Measurements from ENCODE around the gene SMC1B. TPM values are rescaled to one million over a fixed set of nuclear protein-coding genes. Genes with fewer than 3 reads are reported as not detected.

SMC1B gene
- polyA plus RNA-seq, 1 donor from 2014 or later, result not detected

GRCh38 chr22:45303181-45303580 is 110.2 kb downstream of the SMC1B start:
- no peaks in the 10 kb centered on the region for H3K36me3 ChIP-seq (ENCODE audit: insufficient read depth, low read length)
- H3K27me3 ChIP-seq (ENCODE audit: insufficient read depth, low read depth, low read length), result no peaks in the 10 kb centered on the region
- H3K4me3 ChIP-seq (ENCODE audit: low read length), result no peak overlapping the region
- no peaks in the 10 kb centered on the region for H3K9me3 ChIP-seq (ENCODE audit: low read length)
- no peak overlapping the region for H3K4me2 ChIP-seq (ENCODE audit: low read length)
- H3K9me2 ChIP-seq (ENCODE audit: insufficient read depth, low read length), result no peaks in the 10 kb centered on the region
- no peak overlapping the region for H2AFZ ChIP-seq (ENCODE audit: low read depth, low read length)
- H3K79me2 ChIP-seq (replicated peaks; ENCODE audit: insufficient read depth, low read length), result no peaks in the 10 kb centered on the region
- H3K9ac ChIP-seq (ENCODE audit: low read length), result no peak overlapping the region
- H4K20me1 ChIP-seq (ENCODE audit: insufficient read depth), result no peaks in the 10 kb centered on the region
- no peak overlapping the region for H3K27ac ChIP-seq (ENCODE audit: low read length)
- no peak for TF ChIP-seq SMC3 (conservative IDR thresholded peaks at IDR 0.05; ENCODE audit: poor library complexity)
- TF ChIP-seq CTCF (IDR thresholded peaks at IDR 0.05; ENCODE audit: poor library complexity, severe bottlenecking), result no peak
- TF ChIP-seq TAF1 (IDR thresholded peaks at IDR 0.05; ENCODE audit: low read depth), result no peak
- no peak for TF ChIP-seq REST (IDR thresholded peaks at IDR 0.05; ENCODE audit: borderline replicate concordance)
- TF ChIP-seq POLR2AphosphoS5 (IDR thresholded peaks at IDR 0.05), result no peak
- TF ChIP-seq RAD21 (conservative IDR thresholded peaks at IDR 0.05), result no peak
- no peak for TF ChIP-seq EZH2 (IDR thresholded peaks at IDR 0.05; ENCODE audit: borderline replicate concordance, insufficient read depth, low read length, poor library complexity, severe bottlenecking)
- no peak for TF ChIP-seq EP300 (conservative IDR thresholded peaks at IDR 0.05; ENCODE audit: poor library complexity, severe bottlenecking)
- TF ChIP-seq MXI1 (conservative IDR thresholded peaks at IDR 0.05; ENCODE audit: poor library complexity, severe bottlenecking), result no peak
- no peaks in the 10 kb centered on the region for H3F3A ChIP-seq (ENCODE audit: insufficient read depth, low read length, poor library complexity, severe bottlenecking)

GRCh38 chr22:45302751-45303150 is 110.6 kb downstream of the SMC1B start:
- H3K36me3 ChIP-seq (ENCODE audit: insufficient read depth, low read length), result no peaks in the 10 kb centered on the region
- H3K9me3 ChIP-seq (ENCODE audit: low read length), result no peaks in the 10 kb centered on the region
- H3K9ac ChIP-seq (ENCODE audit: low read length), result no peak overlapping the region
- TF ChIP-seq POLR2AphosphoS5 (IDR thresholded peaks at IDR 0.05) (no peak), EZH2 (IDR thresholded peaks at IDR 0.05; ENCODE audit: borderline replicate concordance, insufficient read depth, low read length, poor library complexity, severe bottlenecking) (no peak), CTCF (IDR thresholded peaks at IDR 0.05; ENCODE audit: poor library complexity, severe bottlenecking) (no peak), TAF1 (IDR thresholded peaks at IDR 0.05; ENCODE audit: low read depth) (no peak), EP300 (conservative IDR thresholded peaks at IDR 0.05; ENCODE audit: poor library complexity, severe bottlenecking) (no peak), RAD21 (conservative IDR thresholded peaks at IDR 0.05) (no peak)
- no peaks in the 10 kb centered on the region for H3K27me3 ChIP-seq (ENCODE audit: insufficient read depth, low read depth, low read length)
- H2AFZ ChIP-seq (ENCODE audit: low read depth, low read length), result no peak overlapping the region
- H3K79me2 ChIP-seq (replicated peaks; ENCODE audit: insufficient read depth, low read length), result no peaks in the 10 kb centered on the region
- H4K20me1 ChIP-seq (ENCODE audit: insufficient read depth), result no peaks in the 10 kb centered on the region
- H3K27ac ChIP-seq (ENCODE audit: low read length), result no peak overlapping the region
- no peak overlapping the region for H3K4me3 ChIP-seq (ENCODE audit: low read length)
- H3K4me2 ChIP-seq (ENCODE audit: low read length), result no peak overlapping the region
- no peaks in the 10 kb centered on the region for H3F3A ChIP-seq (ENCODE audit: insufficient read depth, low read length, poor library complexity, severe bottlenecking)
- H3K9me2 ChIP-seq (ENCODE audit: insufficient read depth, low read length), result no peaks in the 10 kb centered on the region
